Liver (tissue), 9 donors: ENCODE data around the gene PPP1R16B. TPM values are rescaled to one million over a fixed set of nuclear protein-coding genes. Genes with fewer than 3 reads are reported as not detected.

Experiments used
- DNase-seq: peaks from one replicate; pipeline ENCODE4 v3.0.0-alpha.2; 2017; ENCODE audit warnings: low spot score
- H3K27ac ChIP-seq, 2 donors: one replicate each; pipeline ENCODE4 v1.7.0; 2013; ENCODE audit warnings: inconsistent platforms in 2 of 2, low read length in 2 of 2, control low read depth in 1 of 2, low read depth in 1 of 2, mild to moderate bottlenecking in 1 of 2
- H3K27me3 ChIP-seq, 4 donors: one replicate each; pipeline versions ENCODE4 v1.6.1 to v1.7.0; 2013; ENCODE audit warnings: low read length in 3 of 4, inconsistent platforms in 1 of 4, mild to moderate bottlenecking in 1 of 4, moderate library complexity in 1 of 4; ENCODE audit not compliant: control insufficient read depth in 4 of 4, insufficient read depth in 4 of 4
- H3K36me3 ChIP-seq, 4 donors: one replicate each; pipeline versions ENCODE4 v1.6.1 to v1.7.0; 2013; ENCODE audit warnings: low read length in 3 of 4, mild to moderate bottlenecking in 3 of 4, low read depth in 1 of 4, moderate library complexity in 1 of 4; ENCODE audit not compliant: control insufficient read depth in 4 of 4, insufficient read depth in 3 of 4
- H3K4me1 ChIP-seq, 4 donors: one replicate each; pipeline versions ENCODE4 v1.6.1 to v1.7.0; 2013; ENCODE audit warnings: low read length in 3 of 4, mild to moderate bottlenecking in 3 of 4, moderate library complexity in 1 of 4; ENCODE audit not compliant: control insufficient read depth in 4 of 4, insufficient read depth in 4 of 4
- H3K4me3 ChIP-seq, 3 donors: one replicate each; pipeline versions ENCODE4 v1.6.1 to v1.7.0; 2013; ENCODE audit warnings: low read length in 3 of 3, control low read depth in 1 of 3, low read depth in 1 of 3, mild to moderate bottlenecking in 1 of 3
- H3K9ac ChIP-seq, 2 donors: one replicate each; pipeline ENCODE4 v1.7.0; 2013; ENCODE audit warnings: low read length in 2 of 2, mild to moderate bottlenecking in 2 of 2, moderate library complexity in 2 of 2, control low read depth in 1 of 2, low read depth in 1 of 2
- H3K9me3 ChIP-seq, 4 donors: one replicate each; pipeline versions ENCODE4 v1.6.1 to v1.7.0; 2013; ENCODE audit warnings: low read length in 3 of 4; ENCODE audit not compliant: control insufficient read depth in 4 of 4
- EGR1 ChIP-seq, 2 donors: IDR thresholded peaks; 2 replicates each; pipeline ENCODE4 v1.6.1; 2016 to 2018; ENCODE audit warnings: antibody characterized with exemption in 2 of 2, low read depth in 2 of 2
- FOXA1 ChIP-seq: IDR thresholded peaks from 2 replicates; pipeline ENCODE4 v1.6.1; 2016; ENCODE audit warnings: antibody characterized with exemption
- FOXA2 ChIP-seq: IDR thresholded peaks from 2 replicates; pipeline ENCODE4 v1.6.1; 2016; ENCODE audit warnings: antibody characterized with exemption
- GABPA ChIP-seq, 2 donors: IDR thresholded peaks in 1 of 2; conservative IDR thresholded peaks in 1 of 2; 2 replicates each; pipeline ENCODE4 v1.6.1; 2016; ENCODE audit warnings: antibody characterized with exemption in 2 of 2, mild to moderate bottlenecking in 1 of 2, moderate library complexity in 1 of 2
- HNF4A ChIP-seq, 2 donors: conservative IDR thresholded peaks; 2 replicates each; pipeline ENCODE4 v1.6.1; 2016; ENCODE audit warnings: antibody characterized with exemption in 2 of 2, mild to moderate bottlenecking in 2 of 2
- HNF4G ChIP-seq: IDR thresholded peaks from 2 replicates; pipeline ENCODE4 v1.6.1; 2016; ENCODE audit warnings: antibody characterized with exemption
- JUND ChIP-seq, 2 donors: IDR thresholded peaks; 2 replicates each; pipeline ENCODE4 v1.6.1; 2016; ENCODE audit warnings: antibody characterized with exemption in 2 of 2
- NR2F2 ChIP-seq: IDR thresholded peaks from 2 replicates; pipeline ENCODE4 v1.6.1; 2016; ENCODE audit warnings: antibody characterized with exemption
- RAD21 ChIP-seq, 2 donors: IDR thresholded peaks; 2 replicates each; pipeline ENCODE4 v1.6.1; 2016; ENCODE audit warnings: antibody characterized with exemption in 2 of 2, mild to moderate bottlenecking in 2 of 2
- RXRA ChIP-seq, 2 donors: IDR thresholded peaks; 2 replicates each; pipeline ENCODE4 v1.6.1; 2017 to 2018; ENCODE audit warnings: antibody characterized with exemption in 2 of 2, mild to moderate bottlenecking in 1 of 2
- SP1 ChIP-seq: IDR thresholded peaks from 2 replicates; pipeline ENCODE4 v1.6.1; 2018; ENCODE audit warnings: antibody characterized with exemption, mild to moderate bottlenecking
- TAF1 ChIP-seq: conservative IDR thresholded peaks from 2 replicates; pipeline ENCODE4 v1.6.1; 2016; ENCODE audit warnings: antibody characterized with exemption, mild to moderate bottlenecking
- YY1 ChIP-seq: IDR thresholded peaks from 2 replicates; pipeline ENCODE4 v1.6.1; 2016; ENCODE audit warnings: antibody characterized with exemption, mild to moderate bottlenecking
- WGBS: extraction: QIAGEN DNeasy Blood & Tissue Kit; methylation state at CpG from one replicate; pipeline ENCODE4 v1.1.7; 2013; 5-methylcytosine and 5-hydroxymethylcytosine counted together
- polyA plus RNA-seq, 2 donors: library from polyadenylated mRNA; stranded (reverse) in 1 of 2; unstranded in 1 of 2; fragments of 200-250 nt in 1 of 2; fragments of >200 nt in 1 of 2; fragmentation: Nextera tagmentation in 1 of 2; extraction: Ambion mirVana in 1 of 2; gene quantifications; one replicate each; pipeline versions ENCODE4 v1.2.1 to v1.2.3, GENCODE V29; 2013 to 2015
- total RNA-seq, 2 donors: library from RNA; depleted of rRNA; stranded (reverse); fragments of >200 nt; gene quantifications; one replicate each; pipeline ENCODE4 v1.2.3, GENCODE V29; 2014
- TF ChIP-seq, protein P1 (sequence below): fragments of 150-350 bp; IDR thresholded peaks from 2 replicates; pipeline ENCODE4 v1.5.1; 2017; ENCODE audit warnings: improper control_type of control experiment, low read depth, low read length; ENCODE audit not compliant: missing input control
- TF ChIP-seq, protein P2 (sequence below): IDR thresholded peaks from 2 replicates; pipeline ENCODE4 v1.6.1; 2016; ENCODE audit warnings: antibody characterized with exemption, mild to moderate bottlenecking
- TF ChIP-seq, protein P3 (sequence below): IDR thresholded peaks from 2 replicates; pipeline ENCODE4 v1.6.1; 2016; ENCODE audit warnings: antibody characterized with exemption
- TF ChIP-seq, protein P4 (sequence below): IDR thresholded peaks from 2 replicates; pipeline ENCODE4 v1.6.1; 2016; ENCODE audit warnings: antibody characterized with exemption
- TF ChIP-seq, protein P5 (sequence below): IDR thresholded peaks from 2 replicates; pipeline ENCODE4 v1.6.1; 2016; ENCODE audit warnings: antibody characterized with exemption
- donor health status: healthy.
- donor health status: healthy.
- donor health status: healthy.
- donor health status: healthy.
- donor health status: healthy.

The PPP1R16B gene
- total and polyA plus RNA-seq, 4 donors: 0.84 to 5.7 (median 1.2) TPM

DNA sequence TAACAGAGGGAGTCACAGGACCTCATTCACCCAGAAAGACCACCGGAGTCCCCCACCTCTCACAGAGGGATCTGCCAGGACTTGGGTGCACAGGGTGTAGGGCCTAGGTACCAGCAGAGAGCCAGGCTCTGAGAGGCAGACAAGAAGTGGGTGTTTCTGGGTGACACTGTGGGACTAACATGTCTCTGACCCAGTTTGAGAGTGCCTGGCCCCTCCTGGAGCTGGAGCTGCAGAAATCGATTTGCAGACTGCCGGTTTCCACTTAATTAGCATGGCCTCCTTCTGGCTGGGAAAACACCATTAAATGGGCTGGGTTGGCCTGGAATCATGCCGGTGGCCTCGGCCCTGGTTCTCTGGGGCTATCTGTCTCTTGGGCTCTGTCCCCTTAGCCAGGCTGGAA is 59.2 kb downstream of the PPP1R16B start (continued):
- TF ChIP-seq, protein P1, sequence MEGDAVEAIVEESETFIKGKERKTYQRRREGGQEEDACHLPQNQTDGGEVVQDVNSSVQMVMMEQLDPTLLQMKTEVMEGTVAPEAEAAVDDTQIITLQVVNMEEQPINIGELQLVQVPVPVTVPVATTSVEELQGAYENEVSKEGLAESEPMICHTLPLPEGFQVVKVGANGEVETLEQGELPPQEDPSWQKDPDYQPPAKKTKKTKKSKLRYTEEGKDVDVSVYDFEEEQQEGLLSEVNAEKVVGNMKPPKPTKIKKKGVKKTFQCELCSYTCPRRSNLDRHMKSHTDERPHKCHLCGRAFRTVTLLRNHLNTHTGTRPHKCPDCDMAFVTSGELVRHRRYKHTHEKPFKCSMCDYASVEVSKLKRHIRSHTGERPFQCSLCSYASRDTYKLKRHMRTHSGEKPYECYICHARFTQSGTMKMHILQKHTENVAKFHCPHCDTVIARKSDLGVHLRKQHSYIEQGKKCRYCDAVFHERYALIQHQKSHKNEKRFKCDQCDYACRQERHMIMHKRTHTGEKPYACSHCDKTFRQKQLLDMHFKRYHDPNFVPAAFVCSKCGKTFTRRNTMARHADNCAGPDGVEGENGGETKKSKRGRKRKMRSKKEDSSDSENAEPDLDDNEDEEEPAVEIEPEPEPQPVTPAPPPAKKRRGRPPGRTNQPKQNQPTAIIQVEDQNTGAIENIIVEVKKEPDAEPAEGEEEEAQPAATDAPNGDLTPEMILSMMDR: no peak
- TF ChIP-seq TAF1 (no peak), YY1 (no peak)

DNA sequence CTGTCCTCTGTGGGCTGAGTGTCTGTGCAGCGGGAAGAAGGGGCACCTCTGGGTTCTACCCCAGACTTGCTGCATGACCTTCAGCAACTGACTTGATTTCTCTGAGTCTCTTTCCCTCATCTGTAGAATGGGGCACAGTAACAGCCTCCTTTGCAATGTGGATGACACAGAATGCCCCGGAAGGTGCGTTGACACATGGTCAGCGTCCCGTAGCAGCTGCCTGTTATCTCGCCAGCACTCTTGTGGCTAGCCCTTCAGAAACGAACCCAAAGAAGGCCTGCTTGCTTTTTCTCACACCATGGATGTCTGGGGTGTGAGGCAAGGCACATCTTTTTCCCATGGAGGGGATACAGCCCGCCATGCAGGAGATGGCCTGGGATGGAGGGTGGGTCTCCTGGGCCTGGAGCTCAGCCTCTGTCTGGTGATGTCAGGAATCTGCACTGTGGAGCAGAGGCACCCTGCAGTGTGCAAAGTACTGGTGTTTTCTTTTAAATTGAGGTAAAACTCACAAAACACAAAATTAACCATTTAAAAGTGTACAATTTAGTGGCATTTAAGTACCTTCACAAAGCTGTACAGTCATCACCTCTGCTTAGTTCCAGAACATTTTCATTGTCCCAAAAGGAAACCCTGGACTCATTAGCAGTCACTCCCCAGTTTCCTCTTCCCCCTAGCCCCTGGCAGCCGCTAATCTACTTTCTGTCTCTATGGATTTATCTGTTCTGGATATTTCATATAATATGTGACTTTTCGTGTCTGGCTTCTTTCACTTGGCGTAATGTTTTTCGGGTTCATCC is 61.0 kb downstream of the PPP1R16B start:
- TF ChIP-seq RAD21 (IDR thresholded peaks at IDR 0.05) (no peak), RXRA (IDR thresholded peaks at IDR 0.05) (no peak), FOXA1 (no peak), HNF4G (no peak), NR2F2 (no peak), YY1 (no peak), EGR1 (IDR thresholded peaks at IDR 0.05; ENCODE audit: low read depth in 2 of 2) (no peak), JUND (IDR thresholded peaks at IDR 0.05) (no peak), TAF1 (no peak), GABPA (IDR thresholded peaks at IDR 0.05 in 1 of 2, conservative IDR thresholded peaks at IDR 0.05 in 1 of 2) (no peak), HNF4A (conservative IDR thresholded peaks at IDR 0.05) (no peak), SP1 (no peak), FOXA2 (no peak)
- TF ChIP-seq, protein P2, sequence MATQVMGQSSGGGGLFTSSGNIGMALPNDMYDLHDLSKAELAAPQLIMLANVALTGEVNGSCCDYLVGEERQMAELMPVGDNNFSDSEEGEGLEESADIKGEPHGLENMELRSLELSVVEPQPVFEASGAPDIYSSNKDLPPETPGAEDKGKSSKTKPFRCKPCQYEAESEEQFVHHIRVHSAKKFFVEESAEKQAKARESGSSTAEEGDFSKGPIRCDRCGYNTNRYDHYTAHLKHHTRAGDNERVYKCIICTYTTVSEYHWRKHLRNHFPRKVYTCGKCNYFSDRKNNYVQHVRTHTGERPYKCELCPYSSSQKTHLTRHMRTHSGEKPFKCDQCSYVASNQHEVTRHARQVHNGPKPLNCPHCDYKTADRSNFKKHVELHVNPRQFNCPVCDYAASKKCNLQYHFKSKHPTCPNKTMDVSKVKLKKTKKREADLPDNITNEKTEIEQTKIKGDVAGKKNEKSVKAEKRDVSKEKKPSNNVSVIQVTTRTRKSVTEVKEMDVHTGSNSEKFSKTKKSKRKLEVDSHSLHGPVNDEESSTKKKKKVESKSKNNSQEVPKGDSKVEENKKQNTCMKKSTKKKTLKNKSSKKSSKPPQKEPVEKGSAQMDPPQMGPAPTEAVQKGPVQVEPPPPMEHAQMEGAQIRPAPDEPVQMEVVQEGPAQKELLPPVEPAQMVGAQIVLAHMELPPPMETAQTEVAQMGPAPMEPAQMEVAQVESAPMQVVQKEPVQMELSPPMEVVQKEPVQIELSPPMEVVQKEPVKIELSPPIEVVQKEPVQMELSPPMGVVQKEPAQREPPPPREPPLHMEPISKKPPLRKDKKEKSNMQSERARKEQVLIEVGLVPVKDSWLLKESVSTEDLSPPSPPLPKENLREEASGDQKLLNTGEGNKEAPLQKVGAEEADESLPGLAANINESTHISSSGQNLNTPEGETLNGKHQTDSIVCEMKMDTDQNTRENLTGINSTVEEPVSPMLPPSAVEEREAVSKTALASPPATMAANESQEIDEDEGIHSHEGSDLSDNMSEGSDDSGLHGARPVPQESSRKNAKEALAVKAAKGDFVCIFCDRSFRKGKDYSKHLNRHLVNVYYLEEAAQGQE: no peak
- TF ChIP-seq, protein P3, sequence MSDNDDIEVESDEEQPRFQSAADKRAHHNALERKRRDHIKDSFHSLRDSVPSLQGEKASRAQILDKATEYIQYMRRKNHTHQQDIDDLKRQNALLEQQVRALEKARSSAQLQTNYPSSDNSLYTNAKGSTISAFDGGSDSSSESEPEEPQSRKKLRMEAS: no peak
- TF ChIP-seq, protein P1: no peak
- TF ChIP-seq, protein P4, sequence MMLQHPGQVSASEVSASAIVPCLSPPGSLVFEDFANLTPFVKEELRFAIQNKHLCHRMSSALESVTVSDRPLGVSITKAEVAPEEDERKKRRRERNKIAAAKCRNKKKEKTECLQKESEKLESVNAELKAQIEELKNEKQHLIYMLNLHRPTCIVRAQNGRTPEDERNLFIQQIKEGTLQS: no peak
- TF ChIP-seq, protein P5, sequence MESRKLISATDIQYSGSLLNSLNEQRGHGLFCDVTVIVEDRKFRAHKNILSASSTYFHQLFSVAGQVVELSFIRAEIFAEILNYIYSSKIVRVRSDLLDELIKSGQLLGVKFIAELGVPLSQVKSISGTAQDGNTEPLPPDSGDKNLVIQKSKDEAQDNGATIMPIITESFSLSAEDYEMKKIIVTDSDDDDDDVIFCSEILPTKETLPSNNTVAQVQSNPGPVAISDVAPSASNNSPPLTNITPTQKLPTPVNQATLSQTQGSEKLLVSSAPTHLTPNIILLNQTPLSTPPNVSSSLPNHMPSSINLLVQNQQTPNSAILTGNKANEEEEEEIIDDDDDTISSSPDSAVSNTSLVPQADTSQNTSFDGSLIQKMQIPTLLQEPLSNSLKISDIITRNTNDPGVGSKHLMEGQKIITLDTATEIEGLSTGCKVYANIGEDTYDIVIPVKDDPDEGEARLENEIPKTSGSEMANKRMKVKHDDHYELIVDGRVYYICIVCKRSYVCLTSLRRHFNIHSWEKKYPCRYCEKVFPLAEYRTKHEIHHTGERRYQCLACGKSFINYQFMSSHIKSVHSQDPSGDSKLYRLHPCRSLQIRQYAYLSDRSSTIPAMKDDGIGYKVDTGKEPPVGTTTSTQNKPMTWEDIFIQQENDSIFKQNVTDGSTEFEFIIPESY: no peak
- no peak for DNase-seq
- H3K9ac ChIP-seq: no peak overlapping the region
- no peak overlapping the region for H3K4me3 ChIP-seq
- H3K27ac ChIP-seq: peak overlapping the region in 1 of 2 donors; percentile 31
- 73% methylated on average over 12 of the region's 12 CpGs for WGBS
- H3K9me3 ChIP-seq: no peaks in the 10 kb centered on the region
- no peaks in the 10 kb centered on the region for H3K36me3 ChIP-seq
- H3K4me1 ChIP-seq: peaks cover 0 to 5% (median 0%) of the 10 kb centered on the region in 4 donors
- no peaks in the 10 kb centered on the region for H3K27me3 ChIP-seq
